Brain pericyte (primary cell): ENCODE results near the gene GPR27.

Experiments used
- DNase-seq: peaks from one replicate; pipeline ENCODE4 v3.0.0-alpha.2; 2012; ENCODE audit warnings: low read depth, low spot score

Gene GPR27

DNA sequence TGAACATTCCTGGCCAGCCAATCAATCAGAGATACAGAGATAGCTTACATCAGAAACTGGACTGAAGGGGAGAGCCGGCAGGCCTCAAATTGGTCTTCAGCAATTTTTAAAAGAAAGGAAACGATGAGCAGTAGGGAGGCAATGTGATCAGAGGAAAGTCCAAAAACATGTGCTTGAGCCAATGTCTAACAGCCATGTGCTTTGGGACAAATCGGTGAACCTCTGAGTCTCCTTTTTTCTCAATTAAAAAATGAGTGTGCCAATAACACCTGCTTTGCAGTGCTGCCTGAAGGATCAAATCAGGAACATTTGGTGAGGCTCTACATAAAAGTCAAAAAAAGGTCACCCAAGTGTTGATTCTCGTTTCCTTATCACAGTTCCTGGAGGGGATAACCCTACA lies 21.0 kb upstream of the GPR27 start:
- DNase-seq: no peak

GRCh38 chr3:71733319-71733718 lies 20.3 kb upstream of the GPR27 start:
- DNase-seq: no peak

DNA sequence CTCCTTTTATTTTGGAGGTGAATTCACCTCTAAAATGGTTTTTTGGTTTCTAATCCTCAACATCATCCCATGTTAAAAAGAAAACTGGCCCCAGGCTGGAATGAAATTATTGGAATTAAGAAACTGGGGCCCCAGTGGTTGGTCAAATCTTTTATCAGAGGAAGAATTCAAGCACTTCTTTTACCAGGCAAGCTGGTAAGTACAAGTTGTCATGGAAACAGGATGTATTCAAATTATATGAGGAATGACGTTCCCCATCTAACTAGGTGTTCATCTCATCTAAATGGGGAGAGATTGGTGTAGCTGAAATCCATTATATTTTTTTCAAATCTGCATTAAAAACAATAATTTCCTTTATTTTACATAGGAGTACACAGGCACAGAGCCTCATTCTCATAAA lies 18.8 kb upstream of the GPR27 start:
- no peak for DNase-seq

GRCh38 chr3:71742621-71743020 lies 11.0 kb upstream of the GPR27 start:
- no peak for DNase-seq

DNA sequence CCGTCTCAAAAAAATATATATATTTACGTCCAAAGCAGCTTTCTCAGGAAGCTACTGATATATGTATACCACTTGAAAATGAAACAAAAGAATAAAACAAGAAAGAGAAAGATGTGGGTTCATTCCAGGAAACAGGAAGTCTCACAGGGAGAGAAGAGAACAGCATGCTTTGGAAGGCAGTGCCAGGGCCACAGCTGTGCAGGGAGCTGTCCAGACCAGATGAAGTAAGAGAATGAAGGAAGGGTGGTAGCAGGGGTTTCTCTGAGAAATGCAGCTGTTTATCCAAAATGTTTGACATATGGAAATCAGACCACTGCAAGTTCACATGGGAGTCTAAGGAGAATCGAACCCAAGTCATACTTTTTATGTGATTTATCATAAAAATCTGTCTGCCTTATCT lies 8.9 kb upstream of the GPR27 start:
- DNase-seq: no peak

DNA sequence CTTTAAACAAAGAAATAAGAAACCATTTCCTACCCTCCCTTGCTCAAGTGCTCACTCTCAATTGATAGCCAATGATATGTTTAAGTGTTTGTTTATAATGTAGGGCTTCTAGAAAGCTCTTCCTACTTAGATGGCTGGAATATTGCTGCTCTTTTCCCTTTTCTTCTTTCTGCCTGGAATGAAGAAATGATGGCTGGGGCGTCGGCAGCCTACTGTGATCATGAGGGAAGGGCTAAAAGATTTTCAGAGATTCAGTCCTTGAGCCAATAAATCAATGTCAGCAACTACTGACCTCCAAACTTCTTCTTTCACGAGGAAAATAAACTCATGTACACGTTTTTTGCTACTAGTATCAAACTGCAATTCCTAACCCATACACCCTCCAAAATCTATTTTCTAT lies 2.1 kb upstream of the GPR27 start:
- DNase-seq: no peak

GRCh38 chr3:71752831-71753700 lies 589 bp upstream of the GPR27 start:
- DNase-seq: no peak

GRCh38 chr3:71754610-71755253 lies 1.1 kb downstream of the GPR27 start:
- no peak for DNase-seq

- no peak for DNase-seq
Measured at GRCh38 chr3:71758091-71758490, 4.4 kb downstream of the GPR27 start.

GRCh38 chr3:71759401-71759800 lies 5.7 kb downstream of the GPR27 start:
- DNase-seq: no peak

DNA sequence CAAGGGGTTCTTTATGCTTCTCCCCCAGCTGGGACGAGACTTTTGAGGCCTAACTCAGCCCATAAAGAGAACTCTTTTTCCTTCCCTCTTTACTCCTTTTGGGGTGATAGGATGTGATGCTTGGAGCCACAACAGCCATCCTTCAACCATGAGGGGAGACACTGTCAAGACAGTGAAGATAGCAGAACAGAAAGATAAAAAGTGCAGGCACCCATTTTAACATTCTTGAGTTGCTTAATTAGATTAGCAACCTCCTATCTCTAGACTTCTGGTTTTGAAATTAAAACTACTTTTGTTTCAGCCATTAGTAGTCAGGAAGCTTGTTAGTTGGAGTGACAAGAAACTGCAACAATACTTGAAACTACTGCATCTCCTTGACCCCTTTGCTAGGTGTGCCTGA lies 6.5 kb downstream of the GPR27 start:
- DNase-seq: no peak

DNA sequence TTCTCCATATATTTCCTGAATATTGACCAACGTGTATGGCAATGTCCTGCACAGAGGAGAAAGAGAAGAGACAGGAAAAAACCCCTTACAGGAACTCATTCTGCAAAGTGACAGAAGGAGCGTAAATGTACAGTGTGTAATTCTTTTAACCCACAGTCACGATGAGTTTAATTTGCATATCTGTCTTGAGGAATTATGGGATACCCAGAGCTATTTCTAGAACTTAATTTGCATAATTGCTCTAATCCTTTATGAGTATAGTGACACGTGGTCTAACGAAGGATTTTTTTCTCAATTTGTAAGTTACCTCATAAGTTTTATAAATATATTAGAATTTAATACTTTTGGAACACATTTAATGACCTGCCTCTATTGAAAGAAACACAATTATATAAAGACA lies 9.8 kb downstream of the GPR27 start:
- no peak for DNase-seq

- no peak for DNase-seq
Measured at GRCh38 chr3:71771126-71771525, 17.5 kb downstream of the GPR27 start.

GRCh38 chr3:71771884-71772283 lies 18.2 kb downstream of the GPR27 start:
- no peak for DNase-seq

DNA sequence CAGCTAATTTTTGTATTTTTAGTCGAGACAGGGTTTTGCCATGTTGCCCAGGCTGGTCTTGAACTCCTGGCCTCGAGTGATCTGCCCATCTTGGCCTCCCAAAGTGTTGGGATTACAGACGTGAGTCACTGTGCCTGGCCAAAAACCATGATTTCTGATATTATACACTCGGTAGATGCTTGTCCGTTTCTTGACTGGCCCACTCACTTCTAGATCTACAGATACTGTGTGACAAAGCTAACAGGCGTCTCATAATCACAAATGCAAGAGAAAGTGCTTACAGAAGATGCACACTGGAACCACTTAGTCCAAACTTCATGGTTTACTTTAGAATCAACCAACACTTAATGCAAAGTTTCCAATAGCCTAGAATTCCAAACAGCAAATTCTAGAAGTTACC lies 22.9 kb downstream of the GPR27 start:
- no peak for DNase-seq

GRCh38 chr3:71778353-71778752 lies 24.7 kb downstream of the GPR27 start:
- DNase-seq: no peak

- DNase-seq: no peak
Measured at GRCh38 chr3:71779674-71780377, 26.2 kb downstream of the GPR27 start.

GRCh38 chr3:71780430-71780829 lies 26.8 kb downstream of the GPR27 start:
- no peak for DNase-seq

- DNase-seq: no peak
Measured at GRCh38 chr3:71783152-71783551, 29.5 kb downstream of the GPR27 start.

DNA sequence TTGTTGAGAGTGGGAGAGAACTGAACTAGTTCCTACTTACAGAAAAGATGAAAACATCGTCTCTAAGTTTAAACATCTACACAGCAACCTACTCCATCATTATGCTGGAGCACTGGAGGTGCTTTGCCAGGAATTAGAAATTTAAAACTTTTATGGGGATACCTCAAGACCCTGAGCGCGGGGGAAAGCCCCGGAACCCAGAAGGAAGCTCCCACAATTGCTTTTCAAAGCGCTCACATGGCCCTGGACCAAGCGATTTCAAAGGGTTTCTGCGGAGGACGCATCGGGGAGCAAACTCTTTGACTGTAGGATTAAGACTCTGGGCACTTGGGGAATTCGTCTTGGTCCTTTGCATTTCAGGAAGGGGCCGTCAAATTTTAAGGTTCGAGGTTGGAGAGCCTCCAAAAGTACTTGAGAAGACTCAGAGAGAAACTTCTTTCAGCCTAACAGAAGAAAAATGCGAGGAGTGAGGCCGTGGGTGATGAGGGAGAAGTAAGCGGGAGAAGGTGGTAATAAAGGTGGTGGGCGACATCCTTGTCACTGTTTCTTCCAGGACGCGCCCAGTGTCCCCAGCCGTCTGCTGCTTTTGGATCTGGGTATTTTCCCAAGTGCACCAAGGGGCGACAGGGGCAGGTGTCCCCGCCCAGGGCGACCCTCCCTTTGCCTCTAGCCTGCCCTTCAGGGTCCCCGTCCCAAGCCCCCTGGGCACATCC lies 30.7 kb downstream of the GPR27 start:
- DNase-seq: no peak

DNA sequence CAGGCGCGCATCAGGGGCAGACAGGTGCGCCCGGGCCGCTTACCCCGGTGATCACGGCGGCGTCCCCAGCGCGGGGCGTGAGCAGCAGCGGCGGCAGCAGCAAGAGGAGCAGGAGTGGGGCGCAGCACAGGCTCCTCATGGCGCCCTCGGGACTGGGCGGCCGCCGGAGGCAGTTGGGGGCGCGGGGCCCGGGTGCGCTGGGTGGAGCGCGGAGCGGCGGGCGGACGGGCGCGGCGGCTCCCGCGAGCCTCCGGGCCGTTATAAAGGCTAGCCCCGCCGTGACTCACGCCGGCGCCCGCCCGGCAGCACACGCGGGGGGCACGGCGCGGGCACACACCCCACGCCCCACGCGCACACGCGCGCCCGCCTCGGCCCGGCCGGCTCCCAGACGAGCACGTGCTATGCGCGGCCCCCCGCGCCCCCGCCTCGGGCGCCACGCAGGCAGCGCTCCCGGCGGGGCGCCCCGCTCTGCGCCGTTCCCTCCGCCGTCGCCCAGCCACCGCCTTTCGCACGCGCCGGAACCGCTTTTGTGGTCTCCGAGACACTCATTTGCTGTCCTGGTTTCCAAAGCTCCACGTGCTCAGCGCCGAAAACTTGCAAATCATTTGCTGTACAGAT lies 31.4 kb downstream of the GPR27 start, which contains the start of gene PROK2:
PROK2 (minus strand) TSS at position 235 of the 618 bp plus-strand sequence; CDS start at position 139, 96 bp downstream.
- DNase-seq: no peak
